Measurements from ENCODE around the gene ADRB1.

GRCh38 chr10:114081911-114082583 lies 38.4 kb downstream of the ADRB1 start:
- TF ChIP-seq POLR2A (IDR thresholded peaks at IDR 0.05; ENCODE audit: low read depth, low read length): no peak
- TF ChIP-seq, protein P1, sequence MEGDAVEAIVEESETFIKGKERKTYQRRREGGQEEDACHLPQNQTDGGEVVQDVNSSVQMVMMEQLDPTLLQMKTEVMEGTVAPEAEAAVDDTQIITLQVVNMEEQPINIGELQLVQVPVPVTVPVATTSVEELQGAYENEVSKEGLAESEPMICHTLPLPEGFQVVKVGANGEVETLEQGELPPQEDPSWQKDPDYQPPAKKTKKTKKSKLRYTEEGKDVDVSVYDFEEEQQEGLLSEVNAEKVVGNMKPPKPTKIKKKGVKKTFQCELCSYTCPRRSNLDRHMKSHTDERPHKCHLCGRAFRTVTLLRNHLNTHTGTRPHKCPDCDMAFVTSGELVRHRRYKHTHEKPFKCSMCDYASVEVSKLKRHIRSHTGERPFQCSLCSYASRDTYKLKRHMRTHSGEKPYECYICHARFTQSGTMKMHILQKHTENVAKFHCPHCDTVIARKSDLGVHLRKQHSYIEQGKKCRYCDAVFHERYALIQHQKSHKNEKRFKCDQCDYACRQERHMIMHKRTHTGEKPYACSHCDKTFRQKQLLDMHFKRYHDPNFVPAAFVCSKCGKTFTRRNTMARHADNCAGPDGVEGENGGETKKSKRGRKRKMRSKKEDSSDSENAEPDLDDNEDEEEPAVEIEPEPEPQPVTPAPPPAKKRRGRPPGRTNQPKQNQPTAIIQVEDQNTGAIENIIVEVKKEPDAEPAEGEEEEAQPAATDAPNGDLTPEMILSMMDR (IDR thresholded peaks at IDR 0.05; ENCODE audit: extremely low read depth in 1 of 2, insufficient read depth in 1 of 2, low read depth in 1 of 2, low read length in 2 of 2): no peak

Data from endothelial cell of umbilical vein (primary cell).